ENCODE data around the gene SARNP.

DNA sequence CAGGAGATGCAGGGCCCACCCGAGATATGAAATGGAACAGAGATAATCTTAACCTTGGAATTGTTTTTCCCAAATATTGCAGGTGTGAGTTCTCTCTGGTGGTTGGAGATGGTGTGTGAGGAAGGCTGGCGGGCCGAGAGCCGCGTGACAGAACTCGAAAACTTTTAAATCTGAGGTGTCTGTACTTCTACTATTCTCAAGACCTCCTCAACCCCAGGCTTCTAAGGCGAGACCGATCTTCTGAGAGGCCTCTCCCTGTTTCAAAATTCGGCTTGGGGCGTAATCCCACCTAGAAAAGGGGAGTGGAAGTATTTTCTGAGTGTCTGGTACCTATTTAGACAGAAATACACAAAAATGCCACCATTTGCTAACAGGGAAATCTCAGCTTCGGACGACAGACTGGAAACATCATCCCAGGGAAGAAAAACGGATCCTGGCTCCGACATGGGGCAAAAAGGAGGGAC, 611 bp downstream of the SARNP start:
- TF ChIP-seq CTCF (conservative IDR thresholded peaks at IDR 0.05; ENCODE audit: low read length) (no peak), EZH2phosphoT487 (IDR thresholded peaks at IDR 0.05; ENCODE audit: borderline replicate concordance, low read depth, low read length) (no peak)
